GM12864 (cell line): ENCODE data around the gene BBS4.

ENCODE experiments used
- DNase-seq: peaks from one replicate; pipeline ENCODE4 v3.0.0-alpha.2; 2011; ENCODE audit warnings: low read depth
- H3K4me3 ChIP-seq: 2 replicates; pipeline ENCODE4 v1.5.1; 2011; ENCODE audit warnings: mild to moderate bottlenecking, low read depth, low read length, control low read depth
- CTCF ChIP-seq: IDR thresholded peaks from 2 replicates; pipeline ENCODE4 v1.5.1; 2011; ENCODE audit warnings: low read depth, mild to moderate bottlenecking, moderate library complexity, low read length, control low read depth, inconsistent platforms; ENCODE audit errors: missing control alignments

The BBS4 gene

GRCh38 chr15:72784456-72784876 lies 98.5 kb downstream of the BBS4 start:
- DNase-seq: no peak
- H3K4me3 ChIP-seq: peak overlapping the region; percentile 83
- no peak for TF ChIP-seq CTCF

- TF ChIP-seq CTCF: no peak
- no peak overlapping the region for H3K4me3 ChIP-seq
- DNase-seq: no peak
These were observed 99.4 kb downstream of the BBS4 start for GRCh38 chr15:72785432-72785831.

- no peak for TF ChIP-seq CTCF
- no peak overlapping the region for H3K4me3 ChIP-seq
- no peak for DNase-seq
These were observed 99.8 kb downstream of the BBS4 start for GRCh38 chr15:72785841-72786240.

GRCh38 chr15:72786242-72786641 lies 100.2 kb downstream of the BBS4 start:
- no peak for TF ChIP-seq CTCF
- DNase-seq: no peak
- no peak overlapping the region for H3K4me3 ChIP-seq

- no peak for TF ChIP-seq CTCF
- no peak overlapping the region for H3K4me3 ChIP-seq
- DNase-seq: peak; percentile 19
These were observed 100.8 kb downstream of the BBS4 start for GRCh38 chr15:72786676-72787345.

DNA sequence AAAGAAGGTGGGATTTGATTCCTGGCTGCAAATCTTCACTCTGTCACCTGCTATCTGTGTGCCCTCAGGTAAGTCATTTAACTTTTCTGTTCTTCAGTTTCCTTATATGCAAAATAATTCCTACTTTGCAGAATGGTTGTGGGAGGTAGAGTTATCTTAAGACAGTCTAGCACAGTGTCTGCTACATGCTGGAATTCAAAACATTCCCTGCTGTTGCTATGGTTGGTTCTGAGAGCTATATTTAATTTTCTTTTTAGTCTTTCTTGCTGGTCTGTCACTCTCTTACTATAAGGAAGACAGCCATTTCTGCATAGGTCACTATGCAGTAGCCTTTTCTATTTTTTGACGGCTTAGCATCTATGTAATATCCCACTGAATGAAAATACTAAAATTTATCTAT lies 101.5 kb downstream of the BBS4 start:
- H3K4me3 ChIP-seq: no peak overlapping the region
- DNase-seq: no peak
- no peak for TF ChIP-seq CTCF
